Pancreas (tissue), 10 donors: ENCODE results near the gene JAKMIP1. TPM values are rescaled to one million over a fixed set of nuclear protein-coding genes. Genes with fewer than 3 reads are reported as not detected.

Experiments used
- ATAC-seq, 4 donors: fragments of 200-7000 bp; cut with Tn5 transposase; one replicate each; pipeline versions ENCODE4 v1.8.0 to v1.9.1; 2020; ENCODE audit warnings: mild to moderate bottlenecking in 4 of 4, moderate library complexity in 4 of 4
- DNase-seq, 6 donors: peaks; one replicate each; pipeline ENCODE4 v3.0.0-alpha.2; 2020
- FAIRE-seq: peaks from 2 replicates; lab custom pipeline; 2012; peaks lifted over from hg19 to GRCh38; lab: Jason Lieb, UNC
- H3K27ac ChIP-seq, 4 donors: fragments of 200-600 bp; sonication (generic); 1 replicate in 3 of 4; 2 replicates in 1 of 4; pipeline versions ENCODE4 v1.5.0 to v1.8.0; 2020
- H3K27me3 ChIP-seq, 4 donors: fragments of 200-600 bp; one replicate each; pipeline ENCODE4 v1.8.0; 2021
- H3K36me3 ChIP-seq, 3 donors: fragments of 200-600 bp; sonication (generic) in 1 of 3; one replicate each; pipeline versions ENCODE4 v1.5.0 to v1.8.0; 2020 to 2021
- H3K4me1 ChIP-seq, 3 donors: fragments of 200-600 bp; one replicate each; pipeline ENCODE4 v1.8.0; 2021
- H3K4me3 ChIP-seq, 4 donors: fragments of 200-600 bp; sonication (generic) in 2 of 4; one replicate each; pipeline versions ENCODE4 v1.5.0 to v1.8.0; 2020 to 2021
- H3K9me3 ChIP-seq, 4 donors: fragments of 200-600 bp; one replicate each; pipeline ENCODE4 v1.8.0; 2021
- WGBS, 2 donors: extraction: QIAGEN DNeasy Blood & Tissue Kit; methylation state at CpG; one replicate each; pipeline ENCODE4 v1.1.7; 2013; 5-methylcytosine and 5-hydroxymethylcytosine counted together
- intact Hi-C, 3 donors: fragments of 100-400 bp; cut with DNase I; formaldehyde crosslinking; loops; one replicate each; pipeline versions ENCODE4 v1.11.1 to v1.14.2; 2022
- polyA plus RNA-seq, 2 donors: library from polyadenylated mRNA; stranded (reverse); fragments of 200-250 nt; gene quantifications; one replicate each; pipeline ENCODE4 v1.2.3, GENCODE V29; 2013
- total RNA-seq, 6 donors: library from RNA; stranded (reverse); fragmentation: NEBNext Ultra II Directional in 4 of 6; extraction: Animal tissue kit (Norgen Biotek cat#: 25700) in 4 of 6; gene quantifications; one replicate each; pipeline versions ENCODE4 v1.2.1 to v1.2.4, GENCODE V29; 2021 to 2023
- TF ChIP-seq, protein P1 (sequence below), 4 donors: fragments of 200-600 bp; sonication (generic) in 3 of 4; IDR thresholded peaks; one replicate each; pipeline versions ENCODE4 v1.5.0 to v1.8.0; 2021; ENCODE audit warnings: antibody characterized with exemption in 4 of 4
- donor health status: healthy with polysubstance abuse.
- donor health status: DM: no; HTN: no; CAD: no; lungs with moderate emphysema.
- donor health status: DM: no; HTN: no; CAD: no.
- donor health status: control.
- donor health status: control.
- donor health status: Bipolar disorder and iron deficiency.
- donor health status: DM: yes; HTN: yes; CAD: no.
- donor health status: DM: no; HTN: no; CAD: no.
- donor health status: DM: no; HTN: no; CAD: no.
- donor health status: DM: yes; HTN: yes; CAD: no.

The JAKMIP1 gene
- total and polyA plus RNA-seq, 8 donors, result 0.16 to 4.3 (median 0.59) TPM

GRCh38 chr4:6001680-6002491 lies 198.5 kb downstream of the JAKMIP1 start:
- DNase-seq, result no peak
- no peak for FAIRE-seq
- WGBS, 2 donors, result 50 to 54% methylated on average over 6 of the region's 6 CpGs

DNA sequence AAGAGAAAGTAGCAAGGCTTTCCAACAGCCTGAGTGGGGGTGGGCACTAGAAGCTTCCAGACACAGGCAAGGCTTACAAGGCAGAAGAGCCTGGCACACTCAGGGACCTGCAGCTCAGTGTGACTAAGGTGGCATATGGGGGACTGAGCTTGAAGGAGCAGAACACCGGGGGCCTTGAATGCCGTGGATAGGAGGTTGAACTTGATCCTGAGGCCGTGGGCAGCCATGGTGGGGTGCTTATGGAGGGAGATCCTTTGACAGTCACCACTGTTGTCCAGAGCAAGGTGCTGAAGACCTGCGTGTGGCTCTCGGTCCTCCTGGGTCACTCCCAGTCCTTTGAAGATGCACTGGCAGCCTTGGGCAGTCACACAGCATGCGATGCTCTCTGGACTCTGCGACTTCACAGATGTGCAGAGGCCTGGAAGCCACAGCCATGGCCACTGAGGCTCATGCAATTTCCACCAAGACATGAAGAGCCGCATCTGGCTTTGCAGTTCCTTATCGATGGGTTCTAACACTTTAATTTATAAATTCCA lies 200.5 kb downstream of the JAKMIP1 start:
- intact Hi-C loops, result loop anchor here in 1 of 3 donors (10.0 kb wide), 2 partner anchors 85 to 325 kb away; no protein-coding TSS in a partner anchor
- Histone ChIP-seq H3K9me3 (no peaks in the 10 kb centered on the region), H3K4me3 (no peak overlapping the region), H3K27me3 (no peaks in the 10 kb centered on the region), H3K4me1 (no peaks in the 10 kb centered on the region), H3K36me3 (no peaks in the 10 kb centered on the region), H3K27ac (no peak overlapping the region)
- TF ChIP-seq, protein P1, sequence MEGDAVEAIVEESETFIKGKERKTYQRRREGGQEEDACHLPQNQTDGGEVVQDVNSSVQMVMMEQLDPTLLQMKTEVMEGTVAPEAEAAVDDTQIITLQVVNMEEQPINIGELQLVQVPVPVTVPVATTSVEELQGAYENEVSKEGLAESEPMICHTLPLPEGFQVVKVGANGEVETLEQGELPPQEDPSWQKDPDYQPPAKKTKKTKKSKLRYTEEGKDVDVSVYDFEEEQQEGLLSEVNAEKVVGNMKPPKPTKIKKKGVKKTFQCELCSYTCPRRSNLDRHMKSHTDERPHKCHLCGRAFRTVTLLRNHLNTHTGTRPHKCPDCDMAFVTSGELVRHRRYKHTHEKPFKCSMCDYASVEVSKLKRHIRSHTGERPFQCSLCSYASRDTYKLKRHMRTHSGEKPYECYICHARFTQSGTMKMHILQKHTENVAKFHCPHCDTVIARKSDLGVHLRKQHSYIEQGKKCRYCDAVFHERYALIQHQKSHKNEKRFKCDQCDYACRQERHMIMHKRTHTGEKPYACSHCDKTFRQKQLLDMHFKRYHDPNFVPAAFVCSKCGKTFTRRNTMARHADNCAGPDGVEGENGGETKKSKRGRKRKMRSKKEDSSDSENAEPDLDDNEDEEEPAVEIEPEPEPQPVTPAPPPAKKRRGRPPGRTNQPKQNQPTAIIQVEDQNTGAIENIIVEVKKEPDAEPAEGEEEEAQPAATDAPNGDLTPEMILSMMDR (IDR thresholded peaks at IDR 0.05), result no peak
- WGBS, 2 donors, result 56 to 61% methylated on average over 9 of the region's 9 CpGs
- no peak for DNase-seq
- FAIRE-seq, result no peak
- ATAC-seq, result no peak

More at GRCh38 chr4:6001680-6002491, 198.5 kb downstream of the JAKMIP1 start:
- Histone ChIP-seq H3K27ac (no peak overlapping the region), H3K4me3 (no peak overlapping the region), H3K4me1 (no peaks in the 10 kb centered on the region), H3K9me3 (no peaks in the 10 kb centered on the region), H3K36me3 (no peaks in the 10 kb centered on the region), H3K27me3 (peaks cover 0 to 5% (median 0%) of the 10 kb centered on the region in 4 donors)
- ATAC-seq, result no peak
- intact Hi-C loops, result loop anchor here in 1 of 3 donors (10.0 kb wide), 1 partner anchor 83 kb away; no protein-coding TSS in a partner anchor
- TF ChIP-seq, protein P1 (IDR thresholded peaks at IDR 0.05), result no peak

GRCh38 chr4:5999356-5999755 lies 201.0 kb downstream of the JAKMIP1 start:
- no peaks in the 10 kb centered on the region for H3K4me1 ChIP-seq
- H3K27me3 ChIP-seq, result no peaks in the 10 kb centered on the region
- ATAC-seq (no peak), FAIRE-seq (no peak), DNase-seq (no peak)
- no peak overlapping the region for H3K4me3 ChIP-seq
- TF ChIP-seq, protein P1 (IDR thresholded peaks at IDR 0.05), result no peak
- intact Hi-C loops, result loop anchor here in 1 of 3 donors (10.0 kb wide), 1 partner anchor 325 kb away; no protein-coding TSS in a partner anchor
- H3K27ac ChIP-seq, result no peak overlapping the region
- WGBS, 2 donors, result 59 to 71% methylated on average over 6 of the region's 6 CpGs
- H3K9me3 ChIP-seq, result no peaks in the 10 kb centered on the region
- no peaks in the 10 kb centered on the region for H3K36me3 ChIP-seq

DNA sequence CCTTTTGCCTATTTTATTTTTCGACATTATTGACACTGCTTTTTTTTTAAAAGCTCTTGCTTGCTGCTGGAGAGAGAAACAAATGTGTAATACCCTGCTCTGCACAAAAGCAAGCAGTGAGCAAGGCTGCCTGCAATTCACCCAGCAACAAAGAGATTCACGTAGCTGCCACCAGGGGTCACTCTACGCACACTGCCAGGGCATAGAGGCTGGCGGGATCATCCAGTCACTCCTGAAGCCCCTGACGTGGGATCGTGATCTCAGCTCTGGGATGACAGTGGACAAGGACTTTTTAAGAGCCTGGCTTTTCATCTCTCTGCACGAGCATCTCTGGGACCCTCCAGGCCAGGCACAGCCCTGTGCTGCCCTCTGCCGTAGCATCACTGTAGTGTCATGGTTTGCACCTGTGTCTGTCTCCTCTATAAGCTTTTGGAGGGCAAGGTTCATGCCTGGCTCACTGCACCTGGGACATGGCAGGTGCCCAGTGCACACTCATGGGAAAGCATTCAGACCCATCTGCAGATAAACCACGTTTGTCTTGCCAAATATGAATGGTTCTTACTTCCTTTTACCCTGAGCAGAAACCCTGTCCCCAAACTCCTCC lies 201.9 kb downstream of the JAKMIP1 start:
- no peak overlapping the region for H3K4me3 ChIP-seq
- TF ChIP-seq, protein P1 (IDR thresholded peaks at IDR 0.05), result peak; percentile 74 to 91 (median 84)
- H3K27ac ChIP-seq, result no peak overlapping the region
- intact Hi-C loops, result loop anchor here in 1 of 3 donors (10.0 kb wide), 1 partner anchor 326 kb away; no protein-coding TSS in a partner anchor
- ATAC-seq (peak; percentile 70 to 95 (median 94)), FAIRE-seq (no peak), DNase-seq (peak in 4 of 6 donors; percentile 32 to 61 (median 42))
- no peaks in the 10 kb centered on the region for H3K9me3 ChIP-seq
- no peaks in the 10 kb centered on the region for H3K36me3 ChIP-seq
- no peaks in the 10 kb centered on the region for H3K27me3 ChIP-seq
- WGBS, 2 donors, result 1 to 5% methylated on average over 9 of the region's 9 CpGs
- no peaks in the 10 kb centered on the region for H3K4me1 ChIP-seq
